Activated CD4-positive, alpha-beta memory T cell treated with anti-CD3 and anti-CD28 coated beads, Interleukin-2, amount 10 ng/mL, durations not matched to agents 7 days and 5 days (primary cell): ENCODE data around the gene CALR. TPM values are rescaled to one million over a fixed set of nuclear protein-coding genes. Genes with fewer than 3 reads are reported as not detected.
A peak's percentile ranks its signal among the peaks of the same experiment; 100 is the strongest.
"Not testable (repeated sequence)": the region's sequence is repeated elsewhere in the genome, so short reads cannot be mapped to it uniquely, and the experiment has no call there.

Experiments used
- CTCF ChIA-PET: fragments of 350-600 bp; sonication (Branson Sonifier 250); formaldehyde crosslinking; loops from one replicate; lab custom pipeline; 2021; ENCODE audit warnings: antibody characterized with exemption, inconsistent platforms; lab: Charles Lee
- POLR2A ChIA-PET: fragments of 350-600 bp; sonication (Branson Sonifier 250); formaldehyde crosslinking; loops from one replicate; lab custom pipeline; 2021; ENCODE audit warnings: antibody characterized with exemption; lab: Charles Lee
- DNase-seq: peaks from one replicate; pipeline ENCODE4 v3.0.0-alpha.2; 2020
- H3K27ac Mint-ChIP-seq: one replicate; pipeline ENCODE4 v1.8.0; 2021; ENCODE audit warnings: mild to moderate bottlenecking, mixed read lengths
- H3K27me3 Mint-ChIP-seq: one replicate; pipeline ENCODE4 v1.8.0; 2021; ENCODE audit warnings: mixed read lengths
- H3K36me3 Mint-ChIP-seq: one replicate; pipeline ENCODE4 v1.8.0; 2021; ENCODE audit warnings: low read depth, mixed read lengths
- H3K4me1 Mint-ChIP-seq: one replicate; pipeline ENCODE4 v1.8.0; 2021; ENCODE audit warnings: mixed read lengths
- H3K4me3 Mint-ChIP-seq: one replicate; pipeline ENCODE4 v1.8.0; 2021; ENCODE audit warnings: mild to moderate bottlenecking, mixed read lengths
- H3K9me3 Mint-ChIP-seq: one replicate; pipeline ENCODE4 v1.8.0; 2021; ENCODE audit warnings: mixed read lengths
- total RNA-seq, 2 experiments: library from RNA; stranded (reverse); gene quantifications; one replicate each; pipeline ENCODE4 v1.2.3, GENCODE V29; 2021

The CALR gene
- total RNA-seq: 100 to 1,000 TPM; 640 to 660 TPM

DNA sequence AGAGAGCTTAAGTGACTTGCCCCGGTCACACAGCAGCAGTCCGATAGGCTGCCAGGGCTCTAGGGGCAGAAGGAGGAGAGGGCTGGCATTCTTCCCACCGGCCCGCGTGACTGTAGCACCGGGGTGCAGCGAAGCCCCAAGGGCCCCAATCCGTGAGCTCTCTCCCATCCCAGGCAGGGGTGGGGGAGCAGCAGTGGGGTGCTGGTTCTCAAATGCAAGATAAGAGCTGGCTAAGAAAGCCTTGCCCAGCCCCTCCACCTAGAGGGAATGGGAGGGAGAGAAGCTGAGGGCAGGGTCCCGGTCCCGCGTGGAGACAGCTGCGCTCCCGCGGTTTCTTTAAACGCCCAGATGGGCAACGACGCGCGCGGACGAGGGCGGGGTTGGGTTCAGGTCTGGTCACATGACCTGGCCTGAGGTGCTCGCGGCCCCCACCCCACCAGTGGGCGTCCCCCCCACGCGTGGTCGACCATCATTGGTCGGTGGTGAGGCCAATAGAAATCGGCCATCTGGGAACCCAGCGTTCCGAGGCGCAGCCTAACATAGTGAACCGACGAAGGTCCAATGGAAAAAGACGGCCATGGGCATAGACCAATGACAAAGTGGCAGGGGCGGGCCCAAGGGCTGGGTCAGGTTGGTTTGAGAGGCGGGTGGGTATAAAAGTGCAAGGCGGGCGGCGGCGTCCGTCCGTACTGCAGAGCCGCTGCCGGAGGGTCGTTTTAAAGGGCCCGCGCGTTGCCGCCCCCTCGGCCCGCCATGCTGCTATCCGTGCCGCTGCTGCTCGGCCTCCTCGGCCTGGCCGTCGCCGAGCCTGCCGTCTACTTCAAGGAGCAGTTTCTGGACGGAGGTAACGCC is at the start of gene CALR:
Gene CALR, plus strand, starts transcription at position 683 of the 852 bp plus-strand sequence. Its CDS starts 71 bp downstream, at position 754.
- Mint-ChIP-seq H3K27me3 (no peaks in the 10 kb centered on the region), H3K27ac (peak within 1 kb of the TSS; percentile 92), H3K4me1 (peaks cover 59% of the 10 kb centered on the region), H3K9me3 (no peaks in the 10 kb centered on the region), H3K4me3 (peak within 1 kb of the TSS; percentile 99), H3K36me3 (peaks cover 52% of the 10 kb centered on the region)
- ChIA-PET POLR2A (interaction anchor here (0.7 to 3.3 kb wide), 19 partner anchors 8 to 242 kb away, joined by 3 to 37 read pairs (median 8); partner anchors contain the start of genes FBXW9, GADD45GIP1, GCDH and JUNB), CTCF (interaction anchor here (0.5 to 1.4 kb wide), 7 partner anchors 27 to 205 kb away, joined by 3 to 10 read pairs (median 3); partner anchors contain the start of gene GCDH)
- DNase-seq: peak; percentile 99

DNA sequence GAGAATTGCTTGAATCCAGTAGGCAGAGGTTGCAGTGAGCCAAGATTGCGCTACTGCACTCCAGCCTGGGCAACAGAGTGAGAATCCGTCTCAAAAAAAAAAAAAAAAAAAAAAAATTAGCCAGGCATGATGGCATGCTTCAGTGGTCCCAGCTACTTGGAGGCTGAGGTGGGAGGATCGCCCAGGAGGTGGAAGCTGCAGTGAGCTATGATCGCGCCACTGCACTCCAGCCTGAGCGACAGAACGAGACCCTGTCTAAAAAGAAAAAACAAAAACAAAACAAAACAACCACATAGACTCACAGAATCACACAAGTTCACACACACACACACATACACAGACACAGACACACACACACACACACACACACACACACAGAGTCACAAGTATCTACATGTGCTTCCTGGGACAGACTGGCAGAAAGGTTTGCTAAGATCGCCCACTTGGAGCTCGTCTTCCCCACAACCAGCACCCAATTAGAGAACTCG is 48.1 kb upstream of the CALR start:
- Mint-ChIP-seq H3K27ac (peak overlapping the region; percentile 79), H3K4me3 (peak overlapping the region; percentile 98), H3K4me1 (peaks cover 34% of the 10 kb centered on the region)
- not testable (repeated sequence) for H3K9me3 Mint-ChIP-seq, DNase-seq, H3K27me3 Mint-ChIP-seq, H3K36me3 Mint-ChIP-seq
- ChIA-PET CTCF (interaction anchor here (0.7 to 2.7 kb wide), 10 partner anchors 8 to 171 kb away, joined by 3 to 19 read pairs (median 6); partner anchors contain the start of genes CALR, DNASE2, FARSA and SYCE2), POLR2A (interaction anchor here (1.0 to 2.8 kb wide), 20 partner anchors 9 to 263 kb away, joined by 3 to 26 read pairs (median 6); partner anchors contain the start of genes CALR, DNASE2, FARSA and GADD45GIP1)

DNA sequence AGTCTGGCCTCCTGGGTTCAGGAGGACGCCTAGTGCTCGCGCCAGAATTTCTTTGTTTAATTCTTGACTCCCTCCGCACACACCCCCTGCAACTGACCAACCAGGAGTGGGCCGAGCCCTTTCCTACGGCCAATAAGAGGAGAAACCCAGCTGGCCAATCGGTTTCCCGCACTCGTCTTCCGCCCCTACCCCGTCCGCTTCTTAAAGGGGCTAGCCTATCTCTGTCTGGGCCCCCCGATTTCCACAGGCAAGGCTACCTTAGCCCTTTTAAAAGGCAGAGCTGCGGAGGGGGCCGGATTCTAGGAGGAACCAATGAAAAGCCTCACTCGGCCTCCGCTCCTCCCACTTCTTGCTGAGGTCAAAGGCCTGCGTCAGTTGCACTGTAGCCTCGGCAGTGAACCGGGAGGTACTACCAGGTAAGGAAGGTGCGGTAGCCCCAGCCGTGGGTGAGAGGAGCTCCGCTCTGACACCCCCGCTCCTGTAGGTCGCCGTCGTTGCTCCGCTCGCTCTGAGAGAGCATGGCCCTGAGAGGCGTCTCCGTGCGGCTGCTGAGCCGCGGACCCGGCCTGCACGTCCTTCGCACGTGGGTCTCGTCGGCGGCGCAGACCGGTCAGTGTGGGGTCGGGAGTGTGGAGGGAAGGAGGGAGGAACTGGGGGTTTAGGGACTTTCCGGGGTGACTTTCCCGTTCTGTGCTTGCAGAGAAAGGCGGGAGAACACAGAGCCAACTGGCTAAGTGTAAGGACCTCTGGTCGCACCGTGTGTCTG is 47.4 kb upstream of the CALR start, which contains the start of gene GCDH:
Gene GCDH, plus strand, starts transcription at position 374 of the 766 bp plus-strand sequence. Its CDS starts 145 bp downstream, at position 519.
- Mint-ChIP-seq H3K4me3 (peak within 1 kb of the TSS; percentile 98), H3K36me3 (peaks cover 10% of the 10 kb centered on the region), H3K9me3 (no peaks in the 10 kb centered on the region), H3K4me1 (peaks cover 33% of the 10 kb centered on the region), H3K27ac (peak within 1 kb of the TSS; percentile 79), H3K27me3 (no peaks in the 10 kb centered on the region)
- POLR2A ChIA-PET: interaction anchor here (0.9 to 2.8 kb wide), 22 partner anchors 9 to 262 kb away, joined by 3 to 26 read pairs (median 5); partner anchors contain the start of genes CALR, DNASE2, FARSA and FBXW9
- CTCF ChIA-PET: interaction anchor here (0.7 to 2.7 kb wide), 10 partner anchors 9 to 170 kb away, joined by 3 to 19 read pairs (median 6); partner anchors contain the start of genes CALR, DNASE2, FARSA and SYCE2
- peak; percentile 98 for DNase-seq

DNA sequence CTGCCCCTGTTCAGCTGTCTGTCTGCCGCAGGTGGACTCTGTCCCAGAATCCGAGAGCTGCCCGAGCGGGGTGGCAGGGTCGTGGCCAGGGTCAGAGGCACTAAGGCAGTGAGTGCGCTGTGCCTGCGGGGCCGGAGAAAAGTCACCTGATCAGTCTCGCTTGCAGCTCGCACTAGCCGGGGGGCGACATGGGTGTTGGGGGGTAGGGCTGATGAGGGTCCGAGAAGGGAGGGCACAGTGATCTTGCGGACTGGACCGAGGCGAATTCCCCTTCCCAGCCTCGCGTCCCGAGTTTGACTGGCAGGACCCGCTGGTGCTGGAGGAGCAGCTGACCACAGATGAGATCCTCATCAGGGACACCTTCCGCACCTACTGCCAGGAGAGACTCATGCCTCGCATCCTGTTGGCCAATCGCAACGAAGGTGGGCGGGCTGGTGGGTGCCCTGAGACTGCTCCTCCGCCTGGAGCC is 46.8 kb upstream of the CALR start:
- H3K4me1 Mint-ChIP-seq: peaks cover 29% of the 10 kb centered on the region
- ChIA-PET CTCF (interaction anchor here (0.8 to 2.7 kb wide), 5 partner anchors 9 to 170 kb away, joined by 3 to 19 read pairs (median 8); partner anchors contain the start of genes DNASE2 and FARSA), POLR2A (interaction anchor here (0.9 to 2.8 kb wide), 19 partner anchors 8 to 261 kb away, joined by 3 to 26 read pairs (median 7); partner anchors contain the start of genes CALR, DNASE2, FARSA and FBXW9)
- peaks cover 10% of the 10 kb centered on the region for H3K36me3 Mint-ChIP-seq
- DNase-seq: no peak
- H3K4me3 Mint-ChIP-seq: peak overlapping the region; percentile 98
- H3K27me3 Mint-ChIP-seq: no peaks in the 10 kb centered on the region
- H3K27ac Mint-ChIP-seq: peak overlapping the region; percentile 79
- no peaks in the 10 kb centered on the region for H3K9me3 Mint-ChIP-seq

DNA sequence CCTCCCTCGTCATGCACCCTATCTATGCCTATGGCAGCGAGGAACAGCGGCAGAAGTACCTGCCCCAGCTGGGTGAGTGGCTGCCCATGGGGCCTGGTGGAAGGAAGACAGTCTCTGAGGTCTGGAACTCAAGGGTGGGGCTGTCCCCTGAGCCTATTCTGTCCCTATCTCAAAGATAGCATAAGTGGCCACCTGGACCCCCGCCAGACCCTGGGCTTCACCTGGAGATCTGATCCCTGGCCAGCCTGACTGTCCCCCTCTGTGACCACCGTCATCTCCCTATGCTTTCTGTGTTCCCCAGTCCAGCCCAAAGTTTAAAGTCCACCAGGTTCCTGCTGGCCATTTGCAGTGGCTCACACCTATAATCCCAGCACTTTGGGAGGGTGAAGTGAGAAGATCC is 44.8 kb upstream of the CALR start:
- H3K4me3 Mint-ChIP-seq: peak overlapping the region; percentile 35
- POLR2A ChIA-PET: interaction anchor here (1.9 kb wide), 1 partner anchor 9 kb away, joined by 7 read pairs; no protein-coding TSS in a partner anchor
- H3K4me1 Mint-ChIP-seq: peaks cover 28% of the 10 kb centered on the region
- H3K9me3 Mint-ChIP-seq: no peaks in the 10 kb centered on the region
- no peaks in the 10 kb centered on the region for H3K27me3 Mint-ChIP-seq
- H3K27ac Mint-ChIP-seq: no peak overlapping the region
- CTCF ChIA-PET: no interaction called here
- DNase-seq: no peak
- H3K36me3 Mint-ChIP-seq: peaks cover 13% of the 10 kb centered on the region

DNA sequence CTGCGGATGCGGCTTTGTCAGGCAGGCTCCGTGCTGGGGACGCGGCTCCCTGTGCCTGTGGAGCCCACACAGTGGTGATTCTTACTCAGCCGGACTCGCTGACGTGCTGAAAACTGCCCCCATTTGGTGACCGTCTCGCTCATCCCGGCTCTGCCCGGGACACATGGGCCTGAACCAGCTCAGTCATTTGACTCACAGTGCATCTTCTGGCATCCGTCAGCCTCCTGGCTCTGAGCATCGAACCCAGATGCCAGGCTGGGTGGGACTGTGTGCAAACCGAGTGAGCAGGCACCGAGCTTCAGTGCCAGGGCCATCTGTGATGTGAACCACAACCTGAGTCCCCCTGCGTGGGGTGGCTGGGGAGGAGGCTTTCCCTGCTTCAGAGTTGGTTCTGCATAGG is 41.9 kb upstream of the CALR start:
- no peak overlapping the region for H3K27ac Mint-ChIP-seq
- H3K4me3 Mint-ChIP-seq: no peak overlapping the region
- POLR2A ChIA-PET: interaction anchor here (1.1 kb wide), 1 partner anchor 18 kb away, joined by 3 read pairs; no protein-coding TSS in a partner anchor
- no peaks in the 10 kb centered on the region for H3K9me3 Mint-ChIP-seq
- H3K27me3 Mint-ChIP-seq: no peaks in the 10 kb centered on the region
- CTCF ChIA-PET: interaction anchor here (0.6 kb wide), 1 partner anchor 540 kb away, joined by 5 read pairs; no protein-coding TSS in a partner anchor
- no peak for DNase-seq
- peaks cover 10% of the 10 kb centered on the region for H3K36me3 Mint-ChIP-seq
- peaks cover 14% of the 10 kb centered on the region for H3K4me1 Mint-ChIP-seq

DNA sequence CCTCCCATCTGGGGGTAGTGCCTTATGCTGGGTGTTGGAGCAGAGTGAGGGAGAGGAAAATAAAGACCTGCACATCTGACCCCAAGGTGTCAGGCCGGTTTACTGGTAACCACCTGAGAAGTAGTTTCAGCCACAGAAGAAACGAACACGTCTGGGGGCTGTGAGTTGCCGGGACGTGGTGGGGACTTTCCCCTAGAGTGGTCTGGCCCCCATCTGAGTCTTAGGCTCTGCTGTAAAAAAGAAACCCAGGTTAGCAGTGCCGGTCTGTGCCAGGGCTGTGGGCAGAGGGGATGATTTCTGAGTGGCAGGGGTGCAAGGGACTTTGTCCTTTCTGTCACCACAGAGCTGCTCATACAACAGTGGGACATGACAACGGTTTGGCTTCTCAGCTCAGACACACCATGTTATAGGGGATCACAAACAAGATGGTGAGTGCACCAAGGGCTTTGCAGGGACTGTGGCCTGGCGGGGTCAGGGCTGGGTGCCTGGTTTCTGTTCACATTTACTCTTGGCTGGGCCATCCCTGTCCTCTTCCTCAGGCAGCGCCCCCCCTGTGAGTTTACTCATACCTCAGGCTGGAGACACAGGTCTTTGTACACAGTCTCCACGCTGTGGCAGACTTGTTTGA is 38.4 kb upstream of the CALR start:
- Mint-ChIP-seq H3K36me3 (peaks cover 4% of the 10 kb centered on the region), H3K4me3 (no peak overlapping the region), H3K9me3 (no peaks in the 10 kb centered on the region), H3K4me1 (peaks cover 4% of the 10 kb centered on the region), H3K27ac (no peak overlapping the region), H3K27me3 (no peaks in the 10 kb centered on the region)
- CTCF ChIA-PET: interaction anchor here (0.5 to 2.8 kb wide), 5 partner anchors 20 to 102 kb away, joined by 3 to 8 read pairs (median 4); no protein-coding TSS in a partner anchor
- DNase-seq: no peak
- POLR2A ChIA-PET: interaction anchor here (1.2 to 2.1 kb wide), 3 partner anchors 9 to 14 kb away, joined by 4 to 11 read pairs (median 6); partner anchors contain the start of gene GCDH

DNA sequence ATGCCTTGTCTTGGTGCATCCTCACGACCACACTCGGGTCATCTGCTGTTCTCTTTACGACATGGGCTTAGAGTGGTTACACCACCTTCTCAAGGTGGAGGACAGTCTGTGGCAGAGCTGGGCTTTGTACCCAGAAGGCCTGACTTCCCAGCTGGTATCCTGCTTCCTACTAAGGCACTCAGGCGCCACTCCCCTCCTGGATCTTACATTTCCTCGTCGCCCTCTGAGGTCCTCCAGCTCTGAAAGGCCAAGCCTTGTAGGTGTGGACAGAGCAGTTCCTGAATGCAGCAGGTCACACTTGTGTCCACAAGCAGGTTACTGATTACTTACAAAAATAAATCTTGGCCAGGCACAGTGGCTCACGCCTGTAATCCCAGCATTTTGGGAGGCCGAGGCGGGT is 31.2 kb upstream of the CALR start:
- CTCF ChIA-PET: no interaction called here

DNA sequence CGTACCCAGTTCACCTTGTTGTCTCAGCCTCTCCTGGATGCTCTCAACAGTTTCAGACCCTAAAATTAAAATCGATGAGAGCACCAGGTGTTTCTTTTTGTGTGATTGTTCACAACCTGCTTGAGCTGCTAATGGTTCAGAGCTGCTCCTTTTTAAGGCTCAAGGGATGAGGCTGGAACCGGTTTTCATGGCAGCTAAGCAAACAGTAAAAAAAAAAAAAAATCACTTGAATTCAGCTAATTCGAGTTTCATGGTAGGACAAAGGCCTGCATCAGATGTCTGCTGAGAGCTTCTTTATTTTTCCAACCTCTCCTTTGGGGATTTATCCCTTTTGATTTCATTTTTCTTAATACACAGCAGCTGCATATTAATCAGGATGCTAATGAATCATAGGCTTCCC is 25.8 kb upstream of the CALR start:
- Mint-ChIP-seq H3K36me3 (no peaks in the 10 kb centered on the region), H3K9me3 (no peaks in the 10 kb centered on the region), H3K4me1 (peaks cover 30% of the 10 kb centered on the region), H3K27me3 (no peaks in the 10 kb centered on the region), H3K27ac (no peak overlapping the region), H3K4me3 (no peak overlapping the region)
- DNase-seq: no peak
- ChIA-PET POLR2A (interaction anchor here (0.9 to 5.8 kb wide), 3 partner anchors 20 to 26 kb away, joined by 3 to 37 read pairs (median 16); partner anchors contain the start of genes CALR, FARSA and GCDH), CTCF (interaction anchor here (1.0 to 1.5 kb wide), 3 partner anchors 15 to 152 kb away, joined by 3 read pairs; no protein-coding TSS in a partner anchor)

More for the DNA sequence above, 31.2 kb upstream of the CALR start:
- no peaks in the 10 kb centered on the region for H3K27me3 Mint-ChIP-seq
- H3K4me3 Mint-ChIP-seq: no peak overlapping the region
- no peak overlapping the region for H3K27ac Mint-ChIP-seq
- POLR2A ChIA-PET: interaction anchor here (1.7 kb wide), 1 partner anchor 12 kb away, joined by 11 read pairs; the partner anchor contains the start of gene SYCE2
- H3K9me3 Mint-ChIP-seq: no peaks in the 10 kb centered on the region
- H3K4me1 Mint-ChIP-seq: peaks cover 3% of the 10 kb centered on the region
- H3K36me3 Mint-ChIP-seq: no peaks in the 10 kb centered on the region
- DNase-seq: no peak

DNA sequence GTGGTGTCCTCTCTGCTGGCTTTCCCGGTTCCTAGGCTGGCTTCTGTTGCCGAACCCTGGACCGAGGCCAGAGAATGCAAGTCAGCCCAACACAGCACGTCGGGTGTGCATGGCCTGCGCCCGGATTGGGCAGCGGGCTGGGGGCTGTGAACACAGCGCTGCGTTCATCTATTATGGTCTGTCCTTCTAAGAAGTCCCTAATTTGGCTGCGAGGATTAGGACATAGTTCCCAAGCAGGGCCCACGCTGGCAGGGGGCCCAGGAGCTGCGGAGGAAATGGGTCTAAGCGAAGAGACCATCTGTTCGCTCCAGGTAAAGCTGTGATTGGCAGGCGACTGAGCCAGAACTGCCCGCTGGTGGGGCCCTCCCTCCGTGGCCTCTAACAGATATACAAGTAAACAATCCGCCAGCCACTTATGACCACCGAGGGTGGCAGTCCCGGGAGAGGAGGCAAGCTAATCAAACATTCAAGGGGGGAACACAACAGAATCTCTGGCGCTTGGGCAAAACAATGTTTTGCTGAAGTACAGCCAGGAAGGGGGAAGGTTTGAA is 25.3 kb upstream of the CALR start:
- peaks cover 30% of the 10 kb centered on the region for H3K4me1 Mint-ChIP-seq
- no peak overlapping the region for H3K4me3 Mint-ChIP-seq
- H3K27me3 Mint-ChIP-seq: no peaks in the 10 kb centered on the region
- CTCF ChIA-PET: interaction anchor here (0.6 to 2.7 kb wide), 7 partner anchors 15 to 190 kb away, joined by 3 to 16 read pairs (median 3); partner anchors contain the start of gene GCDH
- no peaks in the 10 kb centered on the region for H3K9me3 Mint-ChIP-seq
- no peak overlapping the region for H3K27ac Mint-ChIP-seq
- DNase-seq: no peak
- POLR2A ChIA-PET: interaction anchor here (1.2 to 5.8 kb wide), 9 partner anchors 9 to 53 kb away, joined by 3 to 37 read pairs (median 6); partner anchors contain the start of genes CALR, FARSA, GADD45GIP1 and GCDH
- H3K36me3 Mint-ChIP-seq: no peaks in the 10 kb centered on the region
